ENCODE data around the gene HDHD5.

Gene HDHD5

GRCh38 chr22:17171153-17172028, 12.3 kb upstream of the HDHD5 start:
- Histone ChIP-seq H3K4me2 (ENCODE audit: low read length) (peak overlapping the region; percentile 82), H3K9me3 (ENCODE audit: insufficient read depth, low read length) (no peaks in the 10 kb centered on the region), H2AFZ (ENCODE audit: low read depth, low read length) (peak overlapping the region; percentile 91), H3K79me2 (ENCODE audit: low read length) (no peaks in the 10 kb centered on the region), H3K27me3 (ENCODE audit: low read depth, low read length) (peaks cover 17% of the 10 kb centered on the region; the same call in 1 of the 2 replicates), H3K9ac (ENCODE audit: low read length) (peak overlapping the region; percentile 72), H3K36me3 (replicated peaks; ENCODE audit: low read depth, low read length) (no peaks in the 10 kb centered on the region), H3K27ac (ENCODE audit: low read length) (peak overlapping the region; percentile 45), H3K4me1 (ENCODE audit: low read length) (peaks cover 6% of the 10 kb centered on the region; the same call in 1 of the 2 replicates), H3K4me3 (ENCODE audit: low read length) (peak overlapping the region; percentile 79), H4K20me1 (ENCODE audit: insufficient read depth, low read length) (no peaks in the 10 kb centered on the region)
- no peak for TF ChIP-seq EZH2phosphoT487 (IDR thresholded peaks at IDR 0.05; ENCODE audit: low read depth)
- TF ChIP-seq, protein P1, sequence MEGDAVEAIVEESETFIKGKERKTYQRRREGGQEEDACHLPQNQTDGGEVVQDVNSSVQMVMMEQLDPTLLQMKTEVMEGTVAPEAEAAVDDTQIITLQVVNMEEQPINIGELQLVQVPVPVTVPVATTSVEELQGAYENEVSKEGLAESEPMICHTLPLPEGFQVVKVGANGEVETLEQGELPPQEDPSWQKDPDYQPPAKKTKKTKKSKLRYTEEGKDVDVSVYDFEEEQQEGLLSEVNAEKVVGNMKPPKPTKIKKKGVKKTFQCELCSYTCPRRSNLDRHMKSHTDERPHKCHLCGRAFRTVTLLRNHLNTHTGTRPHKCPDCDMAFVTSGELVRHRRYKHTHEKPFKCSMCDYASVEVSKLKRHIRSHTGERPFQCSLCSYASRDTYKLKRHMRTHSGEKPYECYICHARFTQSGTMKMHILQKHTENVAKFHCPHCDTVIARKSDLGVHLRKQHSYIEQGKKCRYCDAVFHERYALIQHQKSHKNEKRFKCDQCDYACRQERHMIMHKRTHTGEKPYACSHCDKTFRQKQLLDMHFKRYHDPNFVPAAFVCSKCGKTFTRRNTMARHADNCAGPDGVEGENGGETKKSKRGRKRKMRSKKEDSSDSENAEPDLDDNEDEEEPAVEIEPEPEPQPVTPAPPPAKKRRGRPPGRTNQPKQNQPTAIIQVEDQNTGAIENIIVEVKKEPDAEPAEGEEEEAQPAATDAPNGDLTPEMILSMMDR (IDR thresholded peaks at IDR 0.05; ENCODE audit: low read depth, low read length) = peak; percentile 81

DNA sequence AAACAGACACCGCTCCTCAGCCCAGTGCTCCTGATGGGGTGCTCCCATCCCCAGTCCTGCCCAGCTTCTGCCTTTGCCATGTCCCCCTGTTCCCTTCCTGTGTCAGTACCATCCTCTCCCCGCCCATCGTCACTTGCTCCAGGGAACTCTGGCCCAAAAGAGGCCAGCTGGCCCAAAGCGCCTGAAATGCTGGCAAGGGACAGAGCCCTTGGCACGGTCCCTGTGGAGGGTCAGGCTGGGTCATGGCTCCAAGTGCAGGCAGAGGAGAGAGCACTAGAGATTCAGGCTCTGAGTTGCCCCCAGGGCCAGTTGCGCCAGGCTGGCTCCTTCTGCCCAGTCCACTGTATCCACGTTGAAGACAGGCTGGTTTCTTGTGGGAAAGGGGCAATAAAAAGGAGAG, 8.4 kb upstream of the HDHD5 start:
- Histone ChIP-seq H3K27ac (ENCODE audit: low read length) (no peak overlapping the region), H2AFZ (ENCODE audit: low read depth, low read length) (no peak overlapping the region), H3K4me2 (ENCODE audit: low read length) (no peak overlapping the region)

DNA sequence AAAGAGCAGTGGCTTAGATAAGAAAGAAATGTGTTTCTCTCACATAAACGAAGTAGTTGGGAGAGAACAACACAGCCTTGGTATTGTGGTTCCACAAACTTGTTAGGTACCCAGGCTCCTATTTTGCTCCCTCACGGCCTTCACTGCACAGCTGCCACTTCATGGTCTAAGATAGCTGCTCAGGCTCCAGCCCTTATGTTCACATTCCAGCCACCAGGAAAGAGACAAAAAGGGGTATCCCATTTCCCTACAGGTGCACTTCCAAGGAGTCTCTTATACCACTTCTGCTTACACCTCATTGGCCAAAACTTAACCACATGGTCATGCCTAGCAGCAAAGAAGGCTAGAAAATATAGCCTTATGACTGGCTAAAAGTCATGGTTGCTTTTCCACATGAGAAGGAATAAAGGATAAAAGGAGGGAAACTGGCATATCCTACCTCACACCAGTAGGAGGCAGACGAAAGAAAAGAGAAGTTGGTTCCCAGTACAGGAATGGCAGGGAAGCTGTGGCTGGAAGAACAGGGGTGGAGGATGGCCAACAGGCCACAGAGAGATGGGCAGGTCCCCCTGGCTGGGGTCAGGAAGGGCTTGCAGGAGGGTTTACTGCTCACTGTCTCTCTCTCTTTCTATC, 5.4 kb upstream of the HDHD5 start:
- Histone ChIP-seq H3K79me2 (ENCODE audit: low read length) (no peaks in the 10 kb centered on the region), H3K4me1 (ENCODE audit: low read length) (peaks cover 5% of the 10 kb centered on the region; the same call in 1 of the 2 replicates), H3K9ac (ENCODE audit: low read length) (no peak overlapping the region), H3K27me3 (ENCODE audit: low read depth, low read length) (peaks cover 23% of the 10 kb centered on the region; the same call in 1 of the 2 replicates), H2AFZ (ENCODE audit: low read depth, low read length) (no peak overlapping the region), H3K9me3 (ENCODE audit: insufficient read depth, low read length) (no peaks in the 10 kb centered on the region), H3K27ac (ENCODE audit: low read length) (no peak overlapping the region), H3K4me3 (ENCODE audit: low read length) (no peak overlapping the region), H4K20me1 (ENCODE audit: insufficient read depth, low read length) (no peaks in the 10 kb centered on the region), H3K36me3 (replicated peaks; ENCODE audit: low read depth, low read length) (no peaks in the 10 kb centered on the region), H3K4me2 (ENCODE audit: low read length) (no peak overlapping the region)
- TF ChIP-seq, protein P1 (IDR thresholded peaks at IDR 0.05; ENCODE audit: low read depth, low read length) = peak; percentile 39
- no peak for TF ChIP-seq EZH2phosphoT487 (IDR thresholded peaks at IDR 0.05; ENCODE audit: low read depth)

More for the DNA sequence above, 8.4 kb upstream of the HDHD5 start:
- Histone ChIP-seq H4K20me1 (ENCODE audit: insufficient read depth, low read length) (no peaks in the 10 kb centered on the region), H3K9ac (ENCODE audit: low read length) (no peak overlapping the region), H3K4me3 (ENCODE audit: low read length) (no peak overlapping the region), H3K36me3 (replicated peaks; ENCODE audit: low read depth, low read length) (no peaks in the 10 kb centered on the region), H3K4me1 (ENCODE audit: low read length) (peaks cover 6% of the 10 kb centered on the region; the same call in 1 of the 2 replicates), H3K9me3 (ENCODE audit: insufficient read depth, low read length) (no peaks in the 10 kb centered on the region), H3K79me2 (ENCODE audit: low read length) (no peaks in the 10 kb centered on the region), H3K27me3 (ENCODE audit: low read depth, low read length) (peaks cover 23% of the 10 kb centered on the region; the same call in 1 of the 2 replicates)
- TF ChIP-seq, protein P1 (IDR thresholded peaks at IDR 0.05; ENCODE audit: low read depth, low read length) = no peak
- no peak for TF ChIP-seq EZH2phosphoT487 (IDR thresholded peaks at IDR 0.05; ENCODE audit: low read depth)

- Histone ChIP-seq H3K27me3 (ENCODE audit: low read depth, low read length) (peaks cover 10% of the 10 kb centered on the region; the same call in 1 of the 2 replicates), H3K9me3 (ENCODE audit: insufficient read depth, low read length) (no peaks in the 10 kb centered on the region), H3K79me2 (ENCODE audit: low read length) (peaks cover 13% of the 10 kb centered on the region), H3K4me2 (ENCODE audit: low read length) (no peak overlapping the region), H3K36me3 (replicated peaks; ENCODE audit: low read depth, low read length) (peaks cover 2% of the 10 kb centered on the region), H3K27ac (ENCODE audit: low read length) (no peak overlapping the region), H2AFZ (ENCODE audit: low read depth, low read length) (no peak overlapping the region), H3K9ac (ENCODE audit: low read length) (no peak overlapping the region), H3K4me3 (ENCODE audit: low read length) (no peak overlapping the region), H4K20me1 (ENCODE audit: insufficient read depth, low read length) (peaks cover 2% of the 10 kb centered on the region), H3K4me1 (ENCODE audit: low read length) (peaks cover 12% of the 10 kb centered on the region)
- TF ChIP-seq, protein P1 (IDR thresholded peaks at IDR 0.05; ENCODE audit: low read depth, low read length) = no peak
- TF ChIP-seq EZH2phosphoT487 (IDR thresholded peaks at IDR 0.05; ENCODE audit: low read depth) = no peak
Observed at GRCh38 chr22:17162731-17163130, 3.7 kb upstream of the HDHD5 start.
